H9 (cell line): ENCODE data around the gene SMG7. TPM values are rescaled to one million over a fixed set of nuclear protein-coding genes. Genes with fewer than 3 reads are reported as not detected.

ENCODE experiments used
- DNase-seq: peaks from one replicate; pipeline ENCODE4 v3.0.0-alpha.2; 2017
- H2AFZ ChIP-seq: one replicate; pipeline ENCODE4 v1.6.1; 2013; ENCODE audit warnings: mild to moderate bottlenecking, low read length, control low read depth, moderate library complexity
- H2AK5ac ChIP-seq: 2 replicates; pipeline ENCODE4 v1.6.1; 2013; ENCODE audit warnings: low read length, control low read depth, mixed read lengths; ENCODE audit not compliant: insufficient read length
- H2BK120ac ChIP-seq: one replicate; pipeline ENCODE4 v1.6.1; 2013; ENCODE audit warnings: low read depth, mild to moderate bottlenecking, low read length, control low read depth, inconsistent platforms; ENCODE audit not compliant: poor library complexity, severe bottlenecking
- H2BK12ac ChIP-seq: 2 replicates; pipeline ENCODE4 v1.6.1; 2013; ENCODE audit warnings: low read length, control low read depth, mixed read lengths, low read depth; ENCODE audit not compliant: insufficient read length
- H2BK15ac ChIP-seq: 2 replicates; pipeline ENCODE4 v1.6.1; 2013; ENCODE audit warnings: low read depth, low read length, control low read depth
- H2BK20ac ChIP-seq: one replicate; pipeline ENCODE4 v1.6.1; 2013; ENCODE audit warnings: low read depth, mild to moderate bottlenecking, low read length, control low read depth, inconsistent platforms; ENCODE audit not compliant: poor library complexity, severe bottlenecking
- H2BK5ac ChIP-seq: 2 replicates; pipeline ENCODE4 v1.6.1; 2013; ENCODE audit warnings: low read length, control low read depth, mixed read lengths; ENCODE audit not compliant: insufficient read length
- H3K14ac ChIP-seq: 2 replicates; pipeline ENCODE4 v1.6.1; 2013; ENCODE audit warnings: low read length, control low read depth; ENCODE audit not compliant: insufficient read depth
- H3K18ac ChIP-seq: 2 replicates; pipeline ENCODE4 v1.6.1; 2013; ENCODE audit warnings: low read depth, mild to moderate bottlenecking, mixed read lengths, low read length, control low read depth; ENCODE audit not compliant: insufficient read length
- H3K23ac ChIP-seq: 2 replicates; pipeline ENCODE4 v1.6.1; 2013; ENCODE audit warnings: low read length, control low read depth, mixed read lengths, low read depth; ENCODE audit not compliant: insufficient read length
- H3K23me2 ChIP-seq: 2 replicates; pipeline ENCODE4 v1.6.1; 2013; ENCODE audit warnings: low read depth, mild to moderate bottlenecking, mixed read lengths, low read length, control low read depth; ENCODE audit not compliant: insufficient read length, poor library complexity, severe bottlenecking
- H3K27ac ChIP-seq: 2 replicates; pipeline ENCODE4 v1.5.1; 2013; ENCODE audit warnings: low read length, control low read depth, mixed read lengths, low read depth; ENCODE audit not compliant: insufficient read length
- H3K27me3 ChIP-seq: 2 replicates; pipeline ENCODE4 v1.6.1; 2013; ENCODE audit warnings: low read length, control low read depth, inconsistent platforms; ENCODE audit not compliant: insufficient read depth
- H3K4ac ChIP-seq: 2 replicates; pipeline ENCODE4 v1.6.1; 2013; ENCODE audit warnings: low read depth, mild to moderate bottlenecking, control low read depth, inconsistent platforms, low read length, moderate library complexity
- H3K4me1 ChIP-seq: 2 replicates; pipeline ENCODE4 v1.6.1; 2013; ENCODE audit warnings: low read length, control low read depth, inconsistent platforms; ENCODE audit not compliant: insufficient read depth
- H3K4me2 ChIP-seq: 2 replicates; pipeline ENCODE4 v1.6.1; 2013; ENCODE audit warnings: low read length, control low read depth, mixed read lengths; ENCODE audit not compliant: insufficient read length, insufficient read depth
- H3K56ac ChIP-seq: 2 replicates; pipeline ENCODE4 v1.6.1; 2013; ENCODE audit warnings: low read depth, mild to moderate bottlenecking, mixed read lengths, low read length, control low read depth; ENCODE audit not compliant: insufficient read length
- H3K79me1 ChIP-seq: 2 replicates; pipeline ENCODE4 v1.6.1; 2013; ENCODE audit warnings: low read depth, mild to moderate bottlenecking, moderate library complexity, low read length, control low read depth, inconsistent platforms; ENCODE audit not compliant: insufficient read depth, poor library complexity, severe bottlenecking
- H3K79me2 ChIP-seq: 2 replicates; pipeline ENCODE4 v1.6.1; 2013; ENCODE audit warnings: low read length, control low read depth, inconsistent platforms; ENCODE audit not compliant: insufficient read depth
- H3K9ac ChIP-seq: 2 replicates; pipeline ENCODE4 v1.6.1; 2013; ENCODE audit warnings: low read length, control low read depth, mixed read lengths; ENCODE audit not compliant: insufficient read length; ENCODE audit errors: extremely low read depth
- H3K9me3 ChIP-seq: one replicate; pipeline ENCODE4 v1.6.1; 2013; ENCODE audit warnings: low read depth, low read length, inconsistent platforms; ENCODE audit not compliant: control insufficient read depth
- H3T11ph ChIP-seq: one replicate; pipeline ENCODE4 v1.6.1; 2013; ENCODE audit warnings: mild to moderate bottlenecking, low read length, control low read depth, inconsistent platforms
- H4K20me1 ChIP-seq: one replicate; pipeline ENCODE4 v1.6.1; 2013; ENCODE audit not compliant: control insufficient read depth, insufficient read length, insufficient read depth
- H4K5ac ChIP-seq: 2 replicates; pipeline ENCODE4 v1.6.1; 2013; ENCODE audit warnings: low read depth, mild to moderate bottlenecking, mixed read lengths, low read length, control low read depth; ENCODE audit not compliant: insufficient read length
- H4K8ac ChIP-seq: replicated peaks from 2 replicates; pipeline ENCODE4 v1.6.1; 2013; ENCODE audit warnings: low read length, control low read depth, mixed read lengths, low read depth; ENCODE audit not compliant: insufficient read length
- H4K91ac ChIP-seq: 2 replicates; pipeline ENCODE4 v1.6.1; 2013; ENCODE audit warnings: low read depth, mild to moderate bottlenecking, moderate library complexity, mixed read lengths, low read length, control low read depth; ENCODE audit not compliant: insufficient read length
- H3K27ac Mint-ChIP-seq, 3 experiments: 2 replicates in 2 of 3; 3 replicates in 1 of 3; pipeline ENCODE4 v1.8.0; 2020 to 2021; ENCODE audit warnings: mixed read lengths in 3 of 3, mild to moderate bottlenecking in 1 of 3, moderate library complexity in 1 of 3
- H3K27me3 Mint-ChIP-seq: 2 replicates; pipeline ENCODE4 v1.8.0; 2021; ENCODE audit warnings: low read depth, mild to moderate bottlenecking, moderate library complexity, mixed read lengths
- H3K36me3 Mint-ChIP-seq, 3 experiments: 2 replicates in 2 of 3; 3 replicates in 1 of 3; pipeline ENCODE4 v1.8.0; 2020 to 2021; ENCODE audit warnings: low read depth in 3 of 3, mixed read lengths in 3 of 3; ENCODE audit not compliant: insufficient read depth in 1 of 3
- H3K4me1 Mint-ChIP-seq, 2 experiments: 2 replicates each; pipeline ENCODE4 v1.8.0; 2020; ENCODE audit warnings: mixed read lengths in 2 of 2
- H3K4me3 Mint-ChIP-seq, 2 experiments: 2 replicates in 1 of 2; 3 replicates in 1 of 2; pipeline ENCODE4 v1.8.0; 2020 to 2021; ENCODE audit warnings: mild to moderate bottlenecking in 2 of 2, mixed read lengths in 2 of 2, moderate library complexity in 1 of 2
- H3K9me3 Mint-ChIP-seq, 2 experiments: 2 replicates in 1 of 2; 3 replicates in 1 of 2; pipeline ENCODE4 v1.8.0; 2020; ENCODE audit warnings: mild to moderate bottlenecking in 2 of 2, mixed read lengths in 2 of 2, moderate library complexity in 1 of 2
- CTCF ChIP-seq: fragments of 200-600 bp; sonication (generic); conservative IDR thresholded peaks from 3 replicates; pipeline ENCODE4 v1.8.0; 2021; ENCODE audit warnings: antibody characterized with exemption, mild to moderate bottlenecking
- WGBS: extraction: QIAGEN DNeasy Blood & Tissue Kit; methylation state at CpG from one replicate; pipeline ENCODE4 v1.1.7; 2013; ENCODE audit warnings: missing lambda C conversion rate, low lambda C conversion rate, mixed read lengths; ENCODE audit not compliant: insufficient read length; ENCODE audit errors: extremely low coverage; 5-methylcytosine and 5-hydroxymethylcytosine counted together
- total RNA-seq: library from RNA; stranded (reverse); gene quantifications from 2 replicates; pipeline ENCODE4 v1.2.1, GENCODE V29; 2021

SMG7 gene
- total RNA-seq, 1 experiment from 2014 or later: 77.0 TPM

GRCh38 chr1:183487674-183488442, 15.6 kb downstream of the SMG7 start:
- Mint-ChIP-seq H3K4me3 (no peak overlapping the region), H3K27me3 (no peaks in the 10 kb centered on the region), H3K4me1 (peaks cover 16 to 24% of the 10 kb centered on the region in 2 experiments), H3K9me3 (no peaks in the 10 kb centered on the region), H3K27ac (no peak overlapping the region), H3K36me3 (peaks cover 0 to 5% (median 4%) of the 10 kb centered on the region in 3 experiments; a peak in 4 of 7 replicates)
- TF ChIP-seq CTCF: no peak
- H2BK12ac ChIP-seq: no peak overlapping the region
- no peaks in the 10 kb centered on the region for H3K27me3 ChIP-seq
- no peaks in the 10 kb centered on the region for H3K23me2 ChIP-seq
- no peak overlapping the region for H4K5ac ChIP-seq
- no peak overlapping the region for H2BK20ac ChIP-seq
- no peaks in the 10 kb centered on the region for H3K9me3 ChIP-seq
- no peak overlapping the region for H4K8ac ChIP-seq
- no peak overlapping the region for H2BK5ac ChIP-seq
- no peak overlapping the region for H2BK120ac ChIP-seq
- H3K23ac ChIP-seq: no peak overlapping the region
- H3K14ac ChIP-seq: no peak overlapping the region
- no peaks in the 10 kb centered on the region for H4K20me1 ChIP-seq
- no peak overlapping the region for H3T11ph ChIP-seq
- no peak overlapping the region for H4K91ac ChIP-seq
- H3K4ac ChIP-seq: no peak overlapping the region
- H3K4me2 ChIP-seq: no peak overlapping the region
- peaks cover 3% of the 10 kb centered on the region for H3K79me1 ChIP-seq
- no peak overlapping the region for H3K27ac ChIP-seq
- peaks cover 18% of the 10 kb centered on the region; the same call in 1 of the 2 replicates for H3K79me2 ChIP-seq
- WGBS: no CpG with 5 or more reads among the region's 2 CpGs
- no peak for DNase-seq
- no peak overlapping the region for H3K56ac ChIP-seq
- no peak overlapping the region for H2AK5ac ChIP-seq
- H2BK15ac ChIP-seq: no peak overlapping the region
- no peak overlapping the region for H2AFZ ChIP-seq
- H3K9ac ChIP-seq: no peak overlapping the region
- no peak overlapping the region for H3K18ac ChIP-seq
- H3K4me1 ChIP-seq: peaks cover 3% of the 10 kb centered on the region
